Measurements from ENCODE around the gene PAFAH1B2. TPM values are rescaled to one million over a fixed set of nuclear protein-coding genes. Genes with fewer than 3 reads are reported as not detected.

The PAFAH1B2 gene
- total RNA-seq, 1 experiment from 2014 or later, result 91.6 TPM

DNA sequence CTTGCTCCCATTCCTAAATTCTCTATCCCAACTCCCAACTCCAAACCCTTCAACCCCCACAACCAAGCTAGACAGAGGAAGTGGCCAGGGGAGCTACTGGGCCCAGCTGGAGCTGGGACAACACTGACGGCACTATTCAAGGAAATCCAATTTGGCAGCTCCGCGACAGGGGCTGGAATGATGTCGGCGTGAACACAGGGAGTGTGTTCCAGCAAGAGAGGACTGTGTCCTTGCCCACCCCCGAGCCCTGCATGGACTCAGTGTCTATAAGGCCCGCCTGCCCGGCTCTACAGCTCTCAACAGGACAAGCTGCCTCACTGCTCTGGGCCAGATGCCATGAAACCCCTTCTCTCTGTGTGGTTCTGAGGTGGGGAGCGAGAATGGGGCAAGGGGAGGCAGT, 76.5 kb downstream of the PAFAH1B2 start:
- no peak for DNase-seq (ENCODE audit: low spot score)

DNA sequence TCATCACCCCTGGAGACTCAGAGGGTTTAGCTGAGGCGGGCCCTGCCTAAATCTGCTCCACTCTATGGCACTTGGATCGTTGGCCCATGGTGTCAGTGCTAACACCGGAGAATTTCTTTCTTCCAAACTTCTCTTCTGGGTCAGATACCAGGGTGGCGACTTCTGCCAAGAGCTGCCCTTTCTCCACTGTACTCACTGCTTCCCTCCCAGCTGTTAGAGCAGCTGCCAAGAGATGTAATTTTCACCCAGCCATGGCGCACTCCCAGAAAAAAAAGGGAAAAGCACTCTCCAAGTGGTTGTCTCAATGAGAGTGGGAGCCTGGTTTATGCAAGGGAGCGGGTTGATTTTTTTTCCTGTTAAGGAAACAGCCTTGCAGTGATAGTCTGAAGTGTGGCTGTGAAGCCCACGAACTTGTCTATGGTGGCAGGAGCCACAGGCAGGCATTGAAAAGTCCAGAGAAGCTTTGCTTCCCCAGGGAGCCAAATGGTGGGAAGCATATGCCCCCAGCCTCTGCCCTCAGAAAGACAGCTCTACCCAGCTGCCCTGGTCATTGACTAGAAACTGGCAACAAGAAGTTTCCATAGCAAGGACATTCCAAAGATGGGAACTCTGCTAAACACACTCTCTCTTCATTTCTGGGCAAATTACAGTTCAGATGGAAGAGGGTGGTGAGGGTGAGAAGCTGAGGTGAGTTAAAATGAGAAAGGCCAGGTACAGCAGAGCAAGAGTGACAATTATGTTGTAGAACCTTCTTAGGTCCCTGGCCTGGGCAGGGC, 77.1 kb downstream of the PAFAH1B2 start:
- DNase-seq (ENCODE audit: low spot score), result no peak

DNA sequence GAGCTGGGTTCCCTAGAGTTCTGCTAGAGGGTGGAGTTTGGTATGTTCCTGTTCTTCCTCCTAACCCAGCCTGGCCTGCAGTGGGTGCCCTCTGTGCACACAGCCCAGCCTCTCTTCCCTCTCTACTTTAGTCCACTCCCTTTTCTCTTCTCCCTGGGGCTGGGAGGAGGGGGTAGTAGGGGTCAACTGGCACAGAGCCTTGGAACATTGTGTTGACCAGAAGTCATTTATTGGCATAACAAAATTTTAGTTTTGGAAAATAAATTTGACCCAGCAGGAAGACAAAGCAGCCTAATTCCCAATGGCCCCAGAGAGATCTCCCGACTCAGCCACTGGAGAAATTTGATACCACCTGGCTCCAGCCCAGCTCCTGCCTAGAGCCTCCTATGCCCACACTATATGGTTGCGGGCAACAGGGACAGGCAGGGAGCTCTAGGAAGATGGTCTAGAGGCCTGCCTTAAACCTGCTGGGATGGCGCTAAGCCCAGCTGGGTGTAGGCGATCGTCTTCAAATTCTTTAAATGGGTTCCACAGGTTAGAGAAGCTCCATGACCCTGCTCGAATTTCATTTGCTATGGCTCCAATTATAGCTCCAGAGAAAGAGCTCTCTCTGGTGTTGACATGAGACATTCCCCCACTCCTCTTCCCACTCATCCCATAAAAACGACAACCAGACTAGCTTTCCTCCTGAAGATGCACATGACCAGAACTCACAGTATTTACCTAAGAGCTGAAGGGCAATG, 77.9 kb downstream of the PAFAH1B2 start:
- DNase-seq (ENCODE audit: low spot score), result peak; percentile 11

DNA sequence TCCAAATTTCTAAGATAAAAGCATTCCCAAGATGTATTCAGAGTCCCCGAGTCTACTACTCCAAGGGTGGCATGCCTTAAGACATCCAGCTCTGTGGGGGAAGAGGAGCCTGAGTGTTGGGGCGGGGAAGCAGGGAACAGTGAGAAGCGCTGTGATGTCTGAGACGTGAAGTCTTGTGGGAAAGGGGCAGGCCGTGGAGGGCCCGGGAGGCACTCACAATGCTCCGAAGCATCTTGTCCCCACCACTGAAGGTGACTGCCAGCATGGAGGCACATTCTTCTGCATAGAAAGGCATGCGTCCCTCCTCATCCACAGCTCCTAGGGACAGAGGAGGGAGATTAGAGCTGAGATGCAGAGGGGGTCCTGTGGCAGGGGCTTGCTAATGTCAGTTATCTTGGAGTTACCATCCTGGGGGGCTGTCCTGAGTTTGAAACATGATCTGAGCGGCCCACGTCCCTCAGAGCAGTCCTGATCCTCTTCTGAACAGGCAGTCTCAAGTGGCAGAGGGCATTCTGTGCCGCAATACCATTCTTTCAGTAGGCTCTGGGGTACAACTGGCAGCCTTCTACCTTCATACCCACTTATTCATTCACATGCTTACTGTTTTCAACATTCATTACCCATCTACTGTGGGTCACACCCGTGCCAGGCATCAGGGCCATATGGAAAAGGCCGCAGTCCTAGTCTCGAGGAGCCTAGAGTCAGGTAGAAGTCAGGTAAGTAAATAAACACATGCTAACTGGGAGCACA, 79.1 kb downstream of the PAFAH1B2 start:
- no peak for DNase-seq (ENCODE audit: low spot score)

DNA sequence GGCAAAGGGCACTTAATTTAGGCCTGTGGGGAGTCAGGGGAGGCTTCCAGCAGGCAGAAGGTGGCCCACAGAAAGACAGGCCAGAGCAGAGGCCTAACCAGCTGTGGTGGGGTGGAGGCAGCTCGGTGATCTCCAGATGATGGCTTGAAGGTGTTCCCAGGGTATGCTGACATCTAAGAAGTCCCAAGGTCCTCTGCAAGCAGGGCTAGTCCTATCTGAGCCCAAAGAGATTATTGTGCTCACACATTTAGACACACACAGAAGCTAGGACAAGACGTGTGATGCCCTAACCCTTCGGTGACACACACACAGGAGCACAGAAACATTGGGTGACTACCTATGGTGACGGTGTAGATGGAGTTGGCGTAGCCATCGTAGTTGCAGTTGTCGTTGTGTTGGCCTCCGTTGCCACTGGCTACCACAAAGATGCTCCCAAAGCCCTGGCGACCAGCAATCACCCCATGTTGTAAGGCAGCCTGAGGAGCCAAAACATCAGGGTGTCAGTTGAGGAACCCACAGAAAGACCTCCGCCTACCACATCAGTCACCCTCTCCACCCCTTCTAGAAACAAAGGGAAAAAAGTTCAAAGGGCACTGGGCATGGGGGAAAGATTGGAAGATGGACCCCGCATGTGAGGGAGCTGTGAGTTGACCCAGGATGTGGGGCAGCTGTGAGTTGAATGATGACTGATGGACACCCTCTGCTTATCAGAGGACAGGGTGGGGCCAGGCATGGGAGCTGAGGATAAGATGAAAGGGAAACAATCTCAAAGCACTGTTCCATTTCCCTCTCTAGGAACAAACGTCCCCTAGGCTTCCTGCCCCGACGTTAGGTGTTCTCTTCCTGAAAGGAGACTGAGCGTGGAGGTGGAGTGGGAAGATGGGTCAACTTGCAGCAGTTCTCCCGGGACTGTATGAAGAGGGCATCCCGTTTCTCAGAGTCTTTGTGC, 79.9 kb downstream of the PAFAH1B2 start:
- DNase-seq (ENCODE audit: low spot score), result no peak

DNA sequence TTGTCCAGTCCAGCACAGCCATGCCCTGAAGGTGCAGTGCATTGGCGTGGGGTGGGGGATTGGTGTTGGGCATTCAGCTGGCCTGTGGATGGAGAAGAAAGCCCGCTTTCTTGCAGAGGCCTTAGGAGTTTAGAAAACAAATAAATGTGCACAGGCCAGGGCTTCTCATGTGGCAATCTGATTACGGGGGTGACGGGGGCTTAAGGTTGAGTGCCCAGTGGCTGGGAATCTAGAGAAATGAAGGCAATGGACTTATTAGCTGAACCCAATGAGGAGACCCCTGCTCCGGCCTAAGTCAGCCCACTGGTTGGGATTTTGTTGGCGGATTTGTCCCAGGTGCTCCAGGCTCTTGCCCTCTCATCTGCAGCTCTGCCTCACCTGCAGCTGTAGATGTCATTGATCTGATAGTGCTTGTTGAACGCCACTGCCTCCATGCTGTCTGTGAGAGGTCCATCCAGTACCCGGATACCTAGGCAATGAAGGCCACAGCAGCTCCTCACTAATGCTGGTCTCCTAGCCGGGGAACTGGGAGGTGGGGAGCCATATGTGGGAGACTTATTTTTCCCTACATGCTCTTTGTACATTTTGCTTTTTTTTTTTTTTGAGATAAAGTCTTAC, 81.6 kb downstream of the PAFAH1B2 start:
- DNase-seq (ENCODE audit: low spot score), result no peak

Other genes starting within 250 kb of the PAFAH1B2 start
- gene SIK3, start 45.9 kb upstream of the PAFAH1B2 start, total RNA-seq (2014; rRNA removed; shearing (Covaris generic)), result 4.1 and 6.9 TPM in 2 replicates
- gene SIDT2, start 34.5 kb downstream of the PAFAH1B2 start, total RNA-seq (2014; rRNA removed; shearing (Covaris generic)), result 3.1 and 3.6 TPM in 2 replicates
- 48.3 and 102 TPM in 2 replicates for gene TAGLN, start 55.1 kb downstream of the PAFAH1B2 start, total RNA-seq (2014; rRNA removed; shearing (Covaris generic))
- 21.3 and 24.1 TPM in 2 replicates for gene PCSK7, start 87.8 kb downstream of the PAFAH1B2 start, total RNA-seq (2014; rRNA removed; shearing (Covaris generic))
- gene RNF214, start 88.4 kb downstream of the PAFAH1B2 start, total RNA-seq (2014; rRNA removed; shearing (Covaris generic)), result 5.1 and 10.4 TPM in 2 replicates
- gene BACE1-AS, start 147.1 kb downstream of the PAFAH1B2 start, total RNA-seq (2014; rRNA removed; shearing (Covaris generic)), result 1.2 and 3.2 TPM in 2 replicates
- gene BACE1, start 172.0 kb downstream of the PAFAH1B2 start, total RNA-seq (2014; rRNA removed; shearing (Covaris generic)), result 12.3 and 13.2 TPM in 2 replicates
- gene CEP164, start 183.6 kb downstream of the PAFAH1B2 start, total RNA-seq (2014; rRNA removed; shearing (Covaris generic)), result 12.6 and 16.6 TPM in 2 replicates

Data from A172 (cell line).